Measurements from ENCODE around the gene ATP2B2. TPM values are rescaled to one million over a fixed set of nuclear protein-coding genes. Genes with fewer than 3 reads are reported as not detected.

ATP2B2 gene
- total RNA-seq, 1 experiment from 2014 or later: not detected

DNA sequence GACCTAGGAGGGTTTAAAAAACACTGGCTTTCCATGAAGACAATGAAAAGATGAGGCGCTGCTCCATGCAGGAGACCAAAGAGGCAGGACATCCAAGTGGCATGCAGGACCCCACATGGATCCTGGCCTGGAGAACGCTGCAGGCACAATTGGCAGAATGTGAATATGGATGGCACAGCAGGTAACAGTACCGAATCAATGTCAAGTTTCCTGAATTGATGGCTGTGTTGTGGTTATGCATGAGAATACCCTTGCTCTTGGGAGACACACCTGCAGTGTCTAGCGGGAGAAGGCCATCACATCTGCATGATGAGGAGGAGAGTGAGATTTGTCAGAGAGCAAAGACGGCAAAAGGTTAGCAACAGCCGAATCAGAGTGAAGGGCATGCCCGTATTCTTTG is 110.2 kb downstream of the ATP2B2 start:
- Histone ChIP-seq H4K20me1 (ENCODE audit: insufficient read depth) (no peaks in the 10 kb centered on the region), H3K9ac (ENCODE audit: low read length) (no peak overlapping the region), H3K27me3 (ENCODE audit: insufficient read depth, low read length) (no peaks in the 10 kb centered on the region), H3K36me3 (ENCODE audit: control insufficient read depth in 1 of 2, insufficient read depth in 2 of 2, low read length in 2 of 2) (no peaks in the 10 kb centered on the region), H3K9me2 (ENCODE audit: insufficient read depth) (no peaks in the 10 kb centered on the region), H3K4me1 (ENCODE audit: control insufficient read depth in 1 of 2, insufficient read depth in 2 of 2, low read length in 2 of 2) (no peaks in the 10 kb centered on the region), H3K27ac (ENCODE audit: low read depth, low read length) (no peak overlapping the region), H3K9me3 (ENCODE audit: control insufficient read depth in 1 of 2, insufficient read depth in 1 of 2, low read depth in 1 of 2, low read length in 2 of 2) (no peaks in the 10 kb centered on the region), H3K4me2 (ENCODE audit: low read length) (no peak overlapping the region), H3K79me2 (ENCODE audit: insufficient read depth, low read length) (no peaks in the 10 kb centered on the region), H3K4me3 (replicated peaks in 1 of 2; ENCODE audit: low read depth in 1 of 2, low read length in 2 of 2) (no peak overlapping the region), H2AFZ (ENCODE audit: low read depth, low read length, poor library complexity, severe bottlenecking) (no peak overlapping the region)
- CTCF ChIA-PET: no interaction called here
- ATAC-seq (no peak), DNase-seq (ENCODE audit: low read depth, low spot score) (no peak)
- POLR2A ChIA-PET: no interaction called here
- no TSS peak for BruUV-seq (replicated peaks)
- intact Hi-C loops (cut with micrococcal nuclease): no loop called here
- RAD21 ChIA-PET (ENCODE audit: low non-redundant PET in 1 of 2, low total read pairs in 2 of 2, uncharacterized antibody in 2 of 2, unreplicated experiment in 2 of 2): no interaction called here
- TF ChIP-seq RAD21 (IDR thresholded peaks at IDR 0.05; ENCODE audit: low read depth) (no peak), POLR2AphosphoS5 (IDR thresholded peaks at IDR 0.05; ENCODE audit: low read depth, low read length) (no peak), ELF1 (IDR thresholded peaks at IDR 0.05; ENCODE audit: borderline replicate concordance, low read depth) (no peak), TCF7L2 (IDR thresholded peaks at IDR 0.05; ENCODE audit: borderline replicate concordance, extremely low read depth, insufficient read depth, insufficient read length) (no peak), EGR1 (IDR thresholded peaks at IDR 0.05; ENCODE audit: low read depth) (no peak), SP1 (IDR thresholded peaks at IDR 0.05; ENCODE audit: low read depth) (no peak), SIN3A (IDR thresholded peaks at IDR 0.05; ENCODE audit: low read depth) (no peak), ZNF274 (IDR thresholded peaks at IDR 0.05; ENCODE audit: low read depth, low read length) (no peak), JUND (IDR thresholded peaks at IDR 0.05) (no peak), FOSL1 (IDR thresholded peaks at IDR 0.05; ENCODE audit: low read depth) (no peak), EZH2 (IDR thresholded peaks at IDR 0.05) (no peak)
- TF ChIP-seq, protein P1, sequence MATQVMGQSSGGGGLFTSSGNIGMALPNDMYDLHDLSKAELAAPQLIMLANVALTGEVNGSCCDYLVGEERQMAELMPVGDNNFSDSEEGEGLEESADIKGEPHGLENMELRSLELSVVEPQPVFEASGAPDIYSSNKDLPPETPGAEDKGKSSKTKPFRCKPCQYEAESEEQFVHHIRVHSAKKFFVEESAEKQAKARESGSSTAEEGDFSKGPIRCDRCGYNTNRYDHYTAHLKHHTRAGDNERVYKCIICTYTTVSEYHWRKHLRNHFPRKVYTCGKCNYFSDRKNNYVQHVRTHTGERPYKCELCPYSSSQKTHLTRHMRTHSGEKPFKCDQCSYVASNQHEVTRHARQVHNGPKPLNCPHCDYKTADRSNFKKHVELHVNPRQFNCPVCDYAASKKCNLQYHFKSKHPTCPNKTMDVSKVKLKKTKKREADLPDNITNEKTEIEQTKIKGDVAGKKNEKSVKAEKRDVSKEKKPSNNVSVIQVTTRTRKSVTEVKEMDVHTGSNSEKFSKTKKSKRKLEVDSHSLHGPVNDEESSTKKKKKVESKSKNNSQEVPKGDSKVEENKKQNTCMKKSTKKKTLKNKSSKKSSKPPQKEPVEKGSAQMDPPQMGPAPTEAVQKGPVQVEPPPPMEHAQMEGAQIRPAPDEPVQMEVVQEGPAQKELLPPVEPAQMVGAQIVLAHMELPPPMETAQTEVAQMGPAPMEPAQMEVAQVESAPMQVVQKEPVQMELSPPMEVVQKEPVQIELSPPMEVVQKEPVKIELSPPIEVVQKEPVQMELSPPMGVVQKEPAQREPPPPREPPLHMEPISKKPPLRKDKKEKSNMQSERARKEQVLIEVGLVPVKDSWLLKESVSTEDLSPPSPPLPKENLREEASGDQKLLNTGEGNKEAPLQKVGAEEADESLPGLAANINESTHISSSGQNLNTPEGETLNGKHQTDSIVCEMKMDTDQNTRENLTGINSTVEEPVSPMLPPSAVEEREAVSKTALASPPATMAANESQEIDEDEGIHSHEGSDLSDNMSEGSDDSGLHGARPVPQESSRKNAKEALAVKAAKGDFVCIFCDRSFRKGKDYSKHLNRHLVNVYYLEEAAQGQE (IDR thresholded peaks at IDR 0.05; ENCODE audit: low read depth): no peak
- TF ChIP-seq, protein P2, sequence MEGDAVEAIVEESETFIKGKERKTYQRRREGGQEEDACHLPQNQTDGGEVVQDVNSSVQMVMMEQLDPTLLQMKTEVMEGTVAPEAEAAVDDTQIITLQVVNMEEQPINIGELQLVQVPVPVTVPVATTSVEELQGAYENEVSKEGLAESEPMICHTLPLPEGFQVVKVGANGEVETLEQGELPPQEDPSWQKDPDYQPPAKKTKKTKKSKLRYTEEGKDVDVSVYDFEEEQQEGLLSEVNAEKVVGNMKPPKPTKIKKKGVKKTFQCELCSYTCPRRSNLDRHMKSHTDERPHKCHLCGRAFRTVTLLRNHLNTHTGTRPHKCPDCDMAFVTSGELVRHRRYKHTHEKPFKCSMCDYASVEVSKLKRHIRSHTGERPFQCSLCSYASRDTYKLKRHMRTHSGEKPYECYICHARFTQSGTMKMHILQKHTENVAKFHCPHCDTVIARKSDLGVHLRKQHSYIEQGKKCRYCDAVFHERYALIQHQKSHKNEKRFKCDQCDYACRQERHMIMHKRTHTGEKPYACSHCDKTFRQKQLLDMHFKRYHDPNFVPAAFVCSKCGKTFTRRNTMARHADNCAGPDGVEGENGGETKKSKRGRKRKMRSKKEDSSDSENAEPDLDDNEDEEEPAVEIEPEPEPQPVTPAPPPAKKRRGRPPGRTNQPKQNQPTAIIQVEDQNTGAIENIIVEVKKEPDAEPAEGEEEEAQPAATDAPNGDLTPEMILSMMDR (IDR thresholded peaks at IDR 0.05 in 2 of 3, conservative IDR thresholded peaks at IDR 0.05 in 1 of 3; ENCODE audit: borderline replicate concordance in 1 of 3, insufficient read depth in 1 of 3, low read depth in 2 of 3, low read length in 2 of 3): no peak
- TF ChIP-seq, protein P3, sequence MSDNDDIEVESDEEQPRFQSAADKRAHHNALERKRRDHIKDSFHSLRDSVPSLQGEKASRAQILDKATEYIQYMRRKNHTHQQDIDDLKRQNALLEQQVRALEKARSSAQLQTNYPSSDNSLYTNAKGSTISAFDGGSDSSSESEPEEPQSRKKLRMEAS (IDR thresholded peaks at IDR 0.05): no peak

Measured in HCT116 (cell line).